Neural cell (in vitro differentiated cells): Measurements from ENCODE around the gene HOXB7. TPM values are rescaled to one million over a fixed set of nuclear protein-coding genes. Genes with fewer than 3 reads are reported as not detected.

Source experiments
- H2AFZ ChIP-seq: fragments of 200-600, 300-800 bp; sonication (generic), shearing (Covaris generic); 2 replicates; pipeline ENCODE4 v1.6.0; 2014; ENCODE audit warnings: low read depth, mild to moderate bottlenecking, antibody characterized with exemption, low read length, moderate library complexity
- H3F3A ChIP-seq: fragments of 200-600 bp; shearing (Covaris generic); 2 replicates; pipeline ENCODE4 v1.6.1; 2016; ENCODE audit warnings: mild to moderate bottlenecking, moderate library complexity, mixed read lengths, antibody characterized with exemption, low read length; ENCODE audit not compliant: insufficient read depth, poor library complexity, severe bottlenecking
- H3K27ac ChIP-seq: fragments of 200-600, 300-800 bp; sonication (generic), shearing (Covaris generic); 2 replicates; pipeline ENCODE4 v1.5.1; 2014; ENCODE audit warnings: mild to moderate bottlenecking, low read length, moderate library complexity
- H3K27me3 ChIP-seq: fragments of 300-800, 200-600 bp; sonication (generic), shearing (Covaris generic); 2 replicates; pipeline ENCODE4 v1.6.0; 2014; ENCODE audit warnings: mild to moderate bottlenecking, low read depth, low read length, moderate library complexity; ENCODE audit not compliant: insufficient read depth
- H3K36me3 ChIP-seq: fragments of 300-800, 200-600 bp; sonication (generic), shearing (Covaris generic); 2 replicates; pipeline ENCODE4 v1.5.1; 2014; ENCODE audit warnings: mild to moderate bottlenecking, antibody characterized with exemption, low read length, moderate library complexity; ENCODE audit not compliant: insufficient read depth
- H3K4me2 ChIP-seq: fragments of 300-800, 200-600 bp; sonication (generic), shearing (Covaris generic); 2 replicates; pipeline ENCODE4 v1.6.0; 2014; ENCODE audit warnings: mild to moderate bottlenecking, low read length
- H3K4me3 ChIP-seq: fragments of 300-800, 200-600 bp; sonication (generic), shearing (Covaris generic); 2 replicates; pipeline ENCODE4 v1.5.1; 2014; ENCODE audit warnings: mild to moderate bottlenecking, low read length, moderate library complexity
- H3K79me2 ChIP-seq: fragments of 200-600 bp; shearing (Covaris generic); replicated peaks from 2 replicates; pipeline ENCODE4 v1.6.0; 2014; ENCODE audit warnings: mild to moderate bottlenecking, low read length, moderate library complexity; ENCODE audit not compliant: insufficient read depth
- H3K9ac ChIP-seq: fragments of 300-800, 200-600 bp; sonication (generic), shearing (Covaris generic); 2 replicates; pipeline ENCODE4 v1.6.1; 2016; ENCODE audit warnings: mild to moderate bottlenecking, low read length, mixed read lengths
- H3K9me2 ChIP-seq: fragments of 200-600 bp; shearing (Covaris generic); 2 replicates; pipeline ENCODE4 v1.6.1; 2016; ENCODE audit warnings: mild to moderate bottlenecking, low read length, mixed read lengths; ENCODE audit not compliant: insufficient read depth
- H3K9me3 ChIP-seq: fragments of 200-600, 300-800 bp; sonication (generic), shearing (Covaris generic); 2 replicates; pipeline ENCODE4 v1.6.1; 2016; ENCODE audit warnings: mild to moderate bottlenecking, mixed run types, low read length, moderate library complexity, mixed read lengths
- H4K20me1 ChIP-seq: fragments of 200-600 bp; shearing (Covaris generic); 2 replicates; pipeline ENCODE4 v1.6.1; 2016; ENCODE audit warnings: mild to moderate bottlenecking, mixed run types; ENCODE audit not compliant: insufficient read depth
- CTCF ChIP-seq: fragments of 450-650 bp; IDR thresholded peaks from 2 replicates; pipeline ENCODE4 v1.5.1; 2014; ENCODE audit warnings: antibody characterized with exemption, mild to moderate bottlenecking, moderate library complexity; ENCODE audit not compliant: poor library complexity, severe bottlenecking
- EP300 ChIP-seq: fragments of 450-650 bp; conservative IDR thresholded peaks from 2 replicates; pipeline ENCODE4 v1.6.1; 2014; ENCODE audit warnings: antibody characterized with exemption, mild to moderate bottlenecking, moderate library complexity; ENCODE audit not compliant: poor library complexity, severe bottlenecking
- EZH2 ChIP-seq: fragments of 200-600, 300-800 bp; shearing (Covaris generic), sonication (generic); IDR thresholded peaks from 2 replicates; pipeline ENCODE4 v1.6.1; 2014; ENCODE audit warnings: antibody characterized with exemption, low read length, borderline replicate concordance, mild to moderate bottlenecking; ENCODE audit not compliant: insufficient read depth, poor library complexity, severe bottlenecking
- MXI1 ChIP-seq: fragments of 450-650 bp; conservative IDR thresholded peaks from 2 replicates; pipeline ENCODE4 v1.6.1; 2014; ENCODE audit warnings: antibody characterized with exemption, mild to moderate bottlenecking; ENCODE audit not compliant: poor library complexity, severe bottlenecking
- POLR2AphosphoS5 ChIP-seq: IDR thresholded peaks from 2 replicates; pipeline ENCODE4 v1.6.1; 2012
- RAD21 ChIP-seq: fragments of 450-650 bp; conservative IDR thresholded peaks from 2 replicates; pipeline ENCODE4 v1.6.1; 2014; ENCODE audit warnings: antibody characterized with exemption, mild to moderate bottlenecking, moderate library complexity
- REST ChIP-seq: IDR thresholded peaks from 2 replicates; pipeline ENCODE4 v1.6.1; 2012; ENCODE audit warnings: borderline replicate concordance
- SMC3 ChIP-seq: fragments of 450-650 bp; conservative IDR thresholded peaks from 2 replicates; pipeline ENCODE4 v1.6.1; 2014; ENCODE audit warnings: antibody characterized with exemption, mild to moderate bottlenecking, moderate library complexity; ENCODE audit not compliant: poor library complexity
- TAF1 ChIP-seq: IDR thresholded peaks from 2 replicates; pipeline ENCODE4 v1.6.1; 2012; ENCODE audit warnings: low read depth
- polyA plus RNA-seq: library from polyadenylated mRNA; depleted of rRNA; stranded (reverse); fragments of >200 nt; gene quantifications from 2 replicates; pipeline ENCODE4 v1.2.3, GENCODE V29; 2014

The HOXB7 gene
- polyA plus RNA-seq, 1 donor from 2014 or later, result not detected

GRCh38 chr17:48575066-48575582 lies 35.7 kb downstream of the HOXB7 start:
- no peak overlapping the region for H3K4me3 ChIP-seq
- H3F3A ChIP-seq, result no peaks in the 10 kb centered on the region
- H3K36me3 ChIP-seq, result no peaks in the 10 kb centered on the region
- H3K27ac ChIP-seq, result no peak overlapping the region
- TF ChIP-seq MXI1 (no peak), REST (no peak), SMC3 (no peak), POLR2AphosphoS5 (no peak), EZH2 (no peak), RAD21 (no peak), TAF1 (no peak)
- H3K9me3 ChIP-seq, result no peaks in the 10 kb centered on the region
- H3K79me2 ChIP-seq, result no peaks in the 10 kb centered on the region
- no peaks in the 10 kb centered on the region for H3K9me2 ChIP-seq
- no peak overlapping the region for H3K9ac ChIP-seq
- H3K4me2 ChIP-seq, result no peak overlapping the region
- H3K27me3 ChIP-seq, result peaks cover 98% of the 10 kb centered on the region
- H4K20me1 ChIP-seq, result no peaks in the 10 kb centered on the region
- H2AFZ ChIP-seq, result no peak overlapping the region

DNA sequence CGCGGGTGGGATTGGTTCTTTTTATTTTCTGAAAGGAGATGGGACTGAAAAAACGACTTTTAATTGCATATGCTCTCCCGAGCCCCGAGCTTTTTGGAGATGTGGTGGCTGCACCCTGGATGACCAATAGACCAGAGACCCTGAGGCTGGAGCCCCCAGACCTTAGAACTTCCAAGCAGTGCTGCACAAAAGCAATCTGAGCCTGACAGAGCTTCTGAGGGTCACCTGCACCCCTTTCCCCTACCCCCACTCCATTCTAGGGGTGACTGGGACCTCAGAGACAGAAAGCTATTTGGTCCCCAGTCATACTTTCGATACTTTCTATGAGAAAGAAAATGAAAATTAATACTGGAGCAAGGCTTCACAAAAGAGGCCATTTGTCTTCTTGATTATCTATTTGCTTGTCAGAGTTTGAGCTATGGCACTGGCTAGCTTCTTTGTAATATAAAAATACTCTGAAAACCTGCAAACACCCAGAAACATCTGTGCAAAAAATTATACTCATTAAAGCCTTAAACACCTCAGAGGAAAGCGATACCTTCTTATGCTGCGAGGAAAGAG lies 36.2 kb downstream of the HOXB7 start:
- Histone ChIP-seq H3K79me2 (no peaks in the 10 kb centered on the region), H3K9me2 (no peaks in the 10 kb centered on the region), H3F3A (no peaks in the 10 kb centered on the region), H3K27ac (no peak overlapping the region), H2AFZ (no peak overlapping the region), H4K20me1 (no peaks in the 10 kb centered on the region), H3K36me3 (no peaks in the 10 kb centered on the region), H3K27me3 (peaks cover 98% of the 10 kb centered on the region), H3K4me3 (no peak overlapping the region), H3K9me3 (no peaks in the 10 kb centered on the region), H3K9ac (no peak overlapping the region), H3K4me2 (no peak overlapping the region)
- TF ChIP-seq CTCF (no peak), EP300 (no peak), POLR2AphosphoS5 (no peak)
